Liver (tissue), 3 donors: ENCODE data around the gene BPIFA2.

Experiments
- CTCF ChIP-seq: fragments of 150-350 bp; IDR thresholded peaks from 2 replicates; pipeline ENCODE4 v1.5.1; 2017; ENCODE audit warnings: improper control_type of control experiment, low read depth, low read length; ENCODE audit not compliant: missing input control
- EGR1 ChIP-seq, 2 donors: IDR thresholded peaks; 2 replicates each; pipeline ENCODE4 v1.6.1; 2016 to 2018; ENCODE audit warnings: antibody characterized with exemption in 2 of 2, low read depth in 2 of 2
- FOXA2 ChIP-seq: IDR thresholded peaks from 2 replicates; pipeline ENCODE4 v1.6.1; 2016; ENCODE audit warnings: antibody characterized with exemption
- GABPA ChIP-seq, 2 donors: IDR thresholded peaks in 1 of 2; conservative IDR thresholded peaks in 1 of 2; 2 replicates each; pipeline ENCODE4 v1.6.1; 2016; ENCODE audit warnings: antibody characterized with exemption in 2 of 2, mild to moderate bottlenecking in 1 of 2, moderate library complexity in 1 of 2
- HNF4G ChIP-seq: IDR thresholded peaks from 2 replicates; pipeline ENCODE4 v1.6.1; 2016; ENCODE audit warnings: antibody characterized with exemption
- RAD21 ChIP-seq, 2 donors: IDR thresholded peaks; 2 replicates each; pipeline ENCODE4 v1.6.1; 2016; ENCODE audit warnings: antibody characterized with exemption in 2 of 2, mild to moderate bottlenecking in 2 of 2
- RXRA ChIP-seq, 2 donors: IDR thresholded peaks; 2 replicates each; pipeline ENCODE4 v1.6.1; 2017 to 2018; ENCODE audit warnings: antibody characterized with exemption in 2 of 2, mild to moderate bottlenecking in 1 of 2
- SP1 ChIP-seq: IDR thresholded peaks from 2 replicates; pipeline ENCODE4 v1.6.1; 2018; ENCODE audit warnings: antibody characterized with exemption, mild to moderate bottlenecking
- TAF1 ChIP-seq: conservative IDR thresholded peaks from 2 replicates; pipeline ENCODE4 v1.6.1; 2016; ENCODE audit warnings: antibody characterized with exemption, mild to moderate bottlenecking
- TF ChIP-seq, protein P1 (sequence below): IDR thresholded peaks from 2 replicates; pipeline ENCODE4 v1.6.1; 2016; ENCODE audit warnings: antibody characterized with exemption
- TF ChIP-seq, protein P2 (sequence below): IDR thresholded peaks from 2 replicates; pipeline ENCODE4 v1.6.1; 2016; ENCODE audit warnings: antibody characterized with exemption, mild to moderate bottlenecking
- TF ChIP-seq, protein P3 (sequence below): IDR thresholded peaks from 2 replicates; pipeline ENCODE4 v1.6.1; 2016; ENCODE audit warnings: antibody characterized with exemption
- donor health status: healthy.
- donor health status: healthy.

- TF ChIP-seq CTCF (no peak), SP1 (no peak), HNF4G (no peak), FOXA2 (no peak), RAD21 (IDR thresholded peaks at IDR 0.05) (no peak), GABPA (IDR thresholded peaks at IDR 0.05 in 1 of 2, conservative IDR thresholded peaks at IDR 0.05 in 1 of 2) (no peak), EGR1 (IDR thresholded peaks at IDR 0.05; ENCODE audit: low read depth in 2 of 2) (no peak), TAF1 (no peak), RXRA (IDR thresholded peaks at IDR 0.05) (no peak)
- TF ChIP-seq, protein P1, sequence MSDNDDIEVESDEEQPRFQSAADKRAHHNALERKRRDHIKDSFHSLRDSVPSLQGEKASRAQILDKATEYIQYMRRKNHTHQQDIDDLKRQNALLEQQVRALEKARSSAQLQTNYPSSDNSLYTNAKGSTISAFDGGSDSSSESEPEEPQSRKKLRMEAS = no peak
- TF ChIP-seq, protein P2, sequence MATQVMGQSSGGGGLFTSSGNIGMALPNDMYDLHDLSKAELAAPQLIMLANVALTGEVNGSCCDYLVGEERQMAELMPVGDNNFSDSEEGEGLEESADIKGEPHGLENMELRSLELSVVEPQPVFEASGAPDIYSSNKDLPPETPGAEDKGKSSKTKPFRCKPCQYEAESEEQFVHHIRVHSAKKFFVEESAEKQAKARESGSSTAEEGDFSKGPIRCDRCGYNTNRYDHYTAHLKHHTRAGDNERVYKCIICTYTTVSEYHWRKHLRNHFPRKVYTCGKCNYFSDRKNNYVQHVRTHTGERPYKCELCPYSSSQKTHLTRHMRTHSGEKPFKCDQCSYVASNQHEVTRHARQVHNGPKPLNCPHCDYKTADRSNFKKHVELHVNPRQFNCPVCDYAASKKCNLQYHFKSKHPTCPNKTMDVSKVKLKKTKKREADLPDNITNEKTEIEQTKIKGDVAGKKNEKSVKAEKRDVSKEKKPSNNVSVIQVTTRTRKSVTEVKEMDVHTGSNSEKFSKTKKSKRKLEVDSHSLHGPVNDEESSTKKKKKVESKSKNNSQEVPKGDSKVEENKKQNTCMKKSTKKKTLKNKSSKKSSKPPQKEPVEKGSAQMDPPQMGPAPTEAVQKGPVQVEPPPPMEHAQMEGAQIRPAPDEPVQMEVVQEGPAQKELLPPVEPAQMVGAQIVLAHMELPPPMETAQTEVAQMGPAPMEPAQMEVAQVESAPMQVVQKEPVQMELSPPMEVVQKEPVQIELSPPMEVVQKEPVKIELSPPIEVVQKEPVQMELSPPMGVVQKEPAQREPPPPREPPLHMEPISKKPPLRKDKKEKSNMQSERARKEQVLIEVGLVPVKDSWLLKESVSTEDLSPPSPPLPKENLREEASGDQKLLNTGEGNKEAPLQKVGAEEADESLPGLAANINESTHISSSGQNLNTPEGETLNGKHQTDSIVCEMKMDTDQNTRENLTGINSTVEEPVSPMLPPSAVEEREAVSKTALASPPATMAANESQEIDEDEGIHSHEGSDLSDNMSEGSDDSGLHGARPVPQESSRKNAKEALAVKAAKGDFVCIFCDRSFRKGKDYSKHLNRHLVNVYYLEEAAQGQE = no peak
- TF ChIP-seq, protein P3, sequence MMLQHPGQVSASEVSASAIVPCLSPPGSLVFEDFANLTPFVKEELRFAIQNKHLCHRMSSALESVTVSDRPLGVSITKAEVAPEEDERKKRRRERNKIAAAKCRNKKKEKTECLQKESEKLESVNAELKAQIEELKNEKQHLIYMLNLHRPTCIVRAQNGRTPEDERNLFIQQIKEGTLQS = no peak
Observed at GRCh38 chr20:33166533-33167113, 1.3 kb upstream of the BPIFA2 start.
